HepG2 (cell line): ENCODE measurements around the gene CDR2L. TPM values are rescaled to one million over a fixed set of nuclear protein-coding genes. Genes with fewer than 3 reads are reported as not detected.

Experiments used
- EP300 ChIP-seq, 3 experiments: sonication (generic) in 1 of 3; formaldehyde crosslinking in 1 of 3; IDR thresholded peaks; 2 replicates each; pipeline versions ENCODE4 v1.5.1 to v1.6.1; 2011 to 2020; ENCODE audit warnings: low read depth in 2 of 3, low read length in 2 of 3, borderline replicate concordance in 1 of 3, improper control_type of control experiment in 1 of 3, mild to moderate bottlenecking in 1 of 3, missing genetic modification reagents in 1 of 3, moderate library complexity in 1 of 3
- GATAD2A ChIP-seq: IDR thresholded peaks from 2 replicates; pipeline ENCODE4 v1.6.1; 2016
- REL ChIP-seq: sonication (generic); formaldehyde crosslinking; conservative IDR thresholded peaks from 2 replicates; pipeline ENCODE4 v1.8.0; 2022; ENCODE audit warnings: mild to moderate bottlenecking, missing genetic modification reagents, moderate library complexity
- RFXAP ChIP-seq: sonication (generic); formaldehyde crosslinking; IDR thresholded peaks from 2 replicates; pipeline ENCODE4 v1.4.0; 2020; ENCODE audit warnings: missing genetic modification reagents, borderline replicate concordance
- SP2 ChIP-seq: sonication (generic); formaldehyde crosslinking; IDR thresholded peaks from 2 replicates; pipeline ENCODE4 v1.5.1; 2020; ENCODE audit warnings: mild to moderate bottlenecking, missing genetic modification reagents
- ZBTB7A ChIP-seq: sonication (generic); formaldehyde crosslinking; IDR thresholded peaks from 2 replicates; pipeline ENCODE4 v1.8.0; 2022; ENCODE audit warnings: mild to moderate bottlenecking, missing genetic modification reagents
- ZNF292 ChIP-seq: sonication (generic); formaldehyde crosslinking; IDR thresholded peaks from 2 replicates; pipeline ENCODE4 v1.8.1; 2022; ENCODE audit warnings: mild to moderate bottlenecking, low read depth, missing genetic modification reagents, borderline replicate concordance
- ZNF660 ChIP-seq: sonication (generic); formaldehyde crosslinking; IDR thresholded peaks from 2 replicates; pipeline ENCODE4 v1.5.1; 2020; ENCODE audit warnings: mild to moderate bottlenecking, low read depth, missing genetic modification reagents, borderline replicate concordance
- polyA plus RNA-seq, 8 experiments: library from polyadenylated mRNA; depleted of rRNA in 3 of 8; stranded (reverse) in 7 of 8; unstranded in 1 of 8; fragments of >200 nt; fragmentation: Illumina TruSeq in 4 of 8; extraction: Trizol in 4 of 8; gene quantifications; 2 replicates each; pipeline versions ENCODE4 v1.2.1 to v1.2.3, GENCODE V29; 2011 to 2016; ENCODE audit warnings: low read depth in 4 of 8, missing spikeins in 1 of 8, mixed read lengths in 1 of 8; ENCODE audit not compliant: insufficient read depth in 1 of 8
- total RNA-seq, 5 experiments: library from RNA; depleted of rRNA; stranded (reverse); fragments of >200 nt; fragmentation: Illumina TruSeq; extraction: Trizol; gene quantifications; 2 replicates each; pipeline ENCODE4 v1.2.3, GENCODE V29; 2016; ENCODE audit warnings: low read depth in 1 of 5
- TF ChIP-seq, protein P1 (sequence below): sonication (generic); formaldehyde crosslinking; IDR thresholded peaks from 2 replicates; pipeline ENCODE4 v1.5.0; 2020; ENCODE audit warnings: mild to moderate bottlenecking, missing genetic modification reagents
- TF ChIP-seq, protein P2 (sequence below): fragments of 450-650 bp; IDR thresholded peaks from 2 replicates; pipeline ENCODE4 v1.6.1; 2016
- TF ChIP-seq, protein P3 (sequence below): sonication (generic); formaldehyde crosslinking; IDR thresholded peaks from 2 replicates; pipeline ENCODE4 v1.9.0; 2021; ENCODE audit warnings: mild to moderate bottlenecking, missing genetic modification reagents
- TF ChIP-seq, protein P4 (sequence below): sonication (generic); formaldehyde crosslinking; IDR thresholded peaks from 2 replicates; pipeline ENCODE4 v1.8.1; 2022; ENCODE audit warnings: low read depth, mild to moderate bottlenecking, missing genetic modification reagents
- TF ChIP-seq, protein P5 (sequence below): sonication (generic); formaldehyde crosslinking; IDR thresholded peaks from 2 replicates; pipeline ENCODE4 v1.4.0; 2020; ENCODE audit warnings: mild to moderate bottlenecking, missing genetic modification reagents

Gene CDR2L
- total and polyA plus RNA-seq, 2 of the 13 experiments (the other 11 are each of a cell fraction or from before 2014, with no cell fraction given): 1.9 to 2.1 TPM

DNA sequence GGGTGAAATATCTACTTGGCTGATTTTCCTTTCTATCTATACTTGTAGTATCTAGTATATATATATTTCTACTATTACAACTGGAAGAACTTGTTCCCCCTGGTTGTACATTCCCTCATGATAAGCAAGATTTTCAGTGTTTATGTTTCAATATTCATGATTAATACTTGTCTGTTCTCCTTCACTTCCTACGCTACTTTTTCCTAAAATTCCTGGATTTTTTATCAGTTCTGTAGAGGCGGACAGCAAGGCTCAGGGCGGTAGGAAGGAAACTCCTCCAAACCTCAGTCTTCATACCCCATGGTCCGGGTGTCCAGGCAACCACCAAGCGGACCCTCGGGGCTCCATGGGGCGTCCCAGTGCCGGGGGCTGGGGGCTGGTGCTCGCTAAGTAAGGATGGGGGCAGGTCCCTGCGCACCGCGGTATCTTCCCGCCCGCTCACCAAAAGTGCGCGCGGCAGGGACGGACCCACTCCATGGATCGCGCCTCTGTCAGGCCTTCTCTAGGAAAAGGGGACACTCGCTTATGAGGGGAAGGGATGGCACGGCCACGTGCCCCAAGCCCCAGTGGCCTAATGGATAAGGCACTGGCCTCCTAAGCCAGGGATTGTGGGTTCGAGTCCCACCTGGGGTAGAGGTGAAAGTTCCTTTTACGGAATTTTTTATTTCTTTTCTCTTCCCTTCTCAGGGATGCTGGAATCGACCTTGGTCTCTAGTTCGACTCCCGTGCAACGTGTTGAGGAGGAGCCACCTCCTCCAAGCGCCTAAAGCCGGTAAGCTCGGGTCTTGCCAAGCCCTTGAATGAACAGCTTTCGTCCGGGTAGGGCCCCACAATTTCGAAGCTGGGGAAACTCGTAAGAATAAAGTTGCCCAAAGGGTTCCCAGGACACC is 46.2 kb downstream of the CDR2L start (continued):
- TF ChIP-seq ZNF660 (CRISPR knock-in tag) (no peak), EP300 (IDR thresholded peaks at IDR 0.05; ENCODE audit: low read depth in 2 of 2, low read length in 2 of 2) (no peak), EP300 (CRISPR knock-in tag; IDR thresholded peaks at IDR 0.05; ENCODE audit: borderline replicate concordance) (peak; percentile 36; the same call in 1 of the 2 replicates), RFXAP (CRISPR knock-in tag) (no peak; the same call in 1 of the 2 replicates), ZBTB7A (CRISPR knock-in tag) (peak; percentile 75; the same call in 1 of the 2 replicates), ZNF292 (CRISPR knock-in tag) (no peak; the same call in 1 of the 2 replicates), GATAD2A (peak; percentile 86), SP2 (no peak), REL (CRISPR knock-in tag) (no peak)
- TF ChIP-seq, protein P1, sequence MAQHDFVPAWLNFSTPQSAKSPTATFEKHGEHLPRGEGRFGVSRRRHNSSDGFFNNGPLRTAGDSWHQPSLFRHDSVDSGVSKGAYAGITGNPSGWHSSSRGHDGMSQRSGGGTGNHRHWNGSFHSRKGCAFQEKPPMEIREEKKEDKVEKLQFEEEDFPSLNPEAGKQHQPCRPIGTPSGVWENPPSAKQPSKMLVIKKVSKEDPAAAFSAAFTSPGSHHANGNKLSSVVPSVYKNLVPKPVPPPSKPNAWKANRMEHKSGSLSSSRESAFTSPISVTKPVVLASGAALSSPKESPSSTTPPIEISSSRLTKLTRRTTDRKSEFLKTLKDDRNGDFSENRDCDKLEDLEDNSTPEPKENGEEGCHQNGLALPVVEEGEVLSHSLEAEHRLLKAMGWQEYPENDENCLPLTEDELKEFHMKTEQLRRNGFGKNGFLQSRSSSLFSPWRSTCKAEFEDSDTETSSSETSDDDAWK (CRISPR knock-in tag): no peak
- TF ChIP-seq, protein P2, sequence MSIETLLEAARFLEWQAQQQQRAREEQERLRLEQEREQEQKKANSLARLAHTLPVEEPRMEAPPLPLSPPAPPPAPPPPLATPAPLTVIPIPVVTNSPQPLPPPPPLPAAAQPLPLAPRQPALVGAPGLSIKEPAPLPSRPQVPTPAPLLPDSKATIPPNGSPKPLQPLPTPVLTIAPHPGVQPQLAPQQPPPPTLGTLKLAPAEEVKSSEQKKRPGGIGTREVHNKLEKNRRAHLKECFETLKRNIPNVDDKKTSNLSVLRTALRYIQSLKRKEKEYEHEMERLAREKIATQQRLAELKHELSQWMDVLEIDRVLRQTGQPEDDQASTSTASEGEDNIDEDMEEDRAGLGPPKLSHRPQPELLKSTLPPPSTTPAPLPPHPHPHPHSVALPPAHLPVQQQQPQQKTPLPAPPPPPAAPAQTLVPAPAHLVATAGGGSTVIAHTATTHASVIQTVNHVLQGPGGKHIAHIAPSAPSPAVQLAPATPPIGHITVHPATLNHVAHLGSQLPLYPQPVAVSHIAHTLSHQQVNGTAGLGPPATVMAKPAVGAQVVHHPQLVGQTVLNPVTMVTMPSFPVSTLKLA: peak; percentile 81
- TF ChIP-seq, protein P3, sequence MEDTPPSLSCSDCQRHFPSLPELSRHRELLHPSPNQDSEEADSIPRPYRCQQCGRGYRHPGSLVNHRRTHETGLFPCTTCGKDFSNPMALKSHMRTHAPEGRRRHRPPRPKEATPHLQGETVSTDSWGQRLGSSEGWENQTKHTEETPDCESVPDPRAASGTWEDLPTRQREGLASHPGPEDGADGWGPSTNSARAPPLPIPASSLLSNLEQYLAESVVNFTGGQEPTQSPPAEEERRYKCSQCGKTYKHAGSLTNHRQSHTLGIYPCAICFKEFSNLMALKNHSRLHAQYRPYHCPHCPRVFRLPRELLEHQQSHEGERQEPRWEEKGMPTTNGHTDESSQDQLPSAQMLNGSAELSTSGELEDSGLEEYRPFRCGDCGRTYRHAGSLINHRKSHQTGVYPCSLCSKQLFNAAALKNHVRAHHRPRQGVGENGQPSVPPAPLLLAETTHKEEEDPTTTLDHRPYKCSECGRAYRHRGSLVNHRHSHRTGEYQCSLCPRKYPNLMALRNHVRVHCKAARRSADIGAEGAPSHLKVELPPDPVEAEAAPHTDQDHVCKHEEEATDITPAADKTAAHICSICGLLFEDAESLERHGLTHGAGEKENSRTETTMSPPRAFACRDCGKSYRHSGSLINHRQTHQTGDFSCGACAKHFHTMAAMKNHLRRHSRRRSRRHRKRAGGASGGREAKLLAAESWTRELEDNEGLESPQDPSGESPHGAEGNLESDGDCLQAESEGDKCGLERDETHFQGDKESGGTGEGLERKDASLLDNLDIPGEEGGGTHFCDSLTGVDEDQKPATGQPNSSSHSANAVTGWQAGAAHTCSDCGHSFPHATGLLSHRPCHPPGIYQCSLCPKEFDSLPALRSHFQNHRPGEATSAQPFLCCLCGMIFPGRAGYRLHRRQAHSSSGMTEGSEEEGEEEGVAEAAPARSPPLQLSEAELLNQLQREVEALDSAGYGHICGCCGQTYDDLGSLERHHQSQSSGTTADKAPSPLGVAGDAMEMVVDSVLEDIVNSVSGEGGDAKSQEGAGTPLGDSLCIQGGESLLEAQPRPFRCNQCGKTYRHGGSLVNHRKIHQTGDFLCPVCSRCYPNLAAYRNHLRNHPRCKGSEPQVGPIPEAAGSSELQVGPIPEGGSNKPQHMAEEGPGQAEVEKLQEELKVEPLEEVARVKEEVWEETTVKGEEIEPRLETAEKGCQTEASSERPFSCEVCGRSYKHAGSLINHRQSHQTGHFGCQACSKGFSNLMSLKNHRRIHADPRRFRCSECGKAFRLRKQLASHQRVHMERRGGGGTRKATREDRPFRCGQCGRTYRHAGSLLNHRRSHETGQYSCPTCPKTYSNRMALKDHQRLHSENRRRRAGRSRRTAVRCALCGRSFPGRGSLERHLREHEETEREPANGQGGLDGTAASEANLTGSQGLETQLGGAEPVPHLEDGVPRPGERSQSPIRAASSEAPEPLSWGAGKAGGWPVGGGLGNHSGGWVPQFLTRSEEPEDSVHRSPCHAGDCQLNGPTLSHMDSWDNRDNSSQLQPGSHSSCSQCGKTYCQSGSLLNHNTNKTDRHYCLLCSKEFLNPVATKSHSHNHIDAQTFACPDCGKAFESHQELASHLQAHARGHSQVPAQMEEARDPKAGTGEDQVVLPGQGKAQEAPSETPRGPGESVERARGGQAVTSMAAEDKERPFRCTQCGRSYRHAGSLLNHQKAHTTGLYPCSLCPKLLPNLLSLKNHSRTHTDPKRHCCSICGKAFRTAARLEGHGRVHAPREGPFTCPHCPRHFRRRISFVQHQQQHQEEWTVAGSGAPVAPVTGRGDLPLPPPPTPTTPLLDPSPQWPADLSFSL (CRISPR knock-in tag): no peak
- TF ChIP-seq, protein P4, sequence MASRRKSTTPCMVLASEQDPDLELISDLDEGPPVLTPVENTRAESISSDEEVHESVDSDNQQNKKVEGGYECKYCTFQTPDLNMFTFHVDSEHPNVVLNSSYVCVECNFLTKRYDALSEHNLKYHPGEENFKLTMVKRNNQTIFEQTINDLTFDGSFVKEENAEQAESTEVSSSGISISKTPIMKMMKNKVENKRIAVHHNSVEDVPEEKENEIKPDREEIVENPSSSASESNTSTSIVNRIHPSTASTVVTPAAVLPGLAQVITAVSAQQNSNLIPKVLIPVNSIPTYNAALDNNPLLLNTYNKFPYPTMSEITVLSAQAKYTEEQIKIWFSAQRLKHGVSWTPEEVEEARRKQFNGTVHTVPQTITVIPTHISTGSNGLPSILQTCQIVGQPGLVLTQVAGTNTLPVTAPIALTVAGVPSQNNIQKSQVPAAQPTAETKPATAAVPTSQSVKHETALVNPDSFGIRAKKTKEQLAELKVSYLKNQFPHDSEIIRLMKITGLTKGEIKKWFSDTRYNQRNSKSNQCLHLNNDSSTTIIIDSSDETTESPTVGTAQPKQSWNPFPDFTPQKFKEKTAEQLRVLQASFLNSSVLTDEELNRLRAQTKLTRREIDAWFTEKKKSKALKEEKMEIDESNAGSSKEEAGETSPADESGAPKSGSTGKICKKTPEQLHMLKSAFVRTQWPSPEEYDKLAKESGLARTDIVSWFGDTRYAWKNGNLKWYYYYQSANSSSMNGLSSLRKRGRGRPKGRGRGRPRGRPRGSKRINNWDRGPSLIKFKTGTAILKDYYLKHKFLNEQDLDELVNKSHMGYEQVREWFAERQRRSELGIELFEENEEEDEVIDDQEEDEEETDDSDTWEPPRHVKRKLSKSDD (CRISPR knock-in tag): peak; percentile 71; the same call in 1 of the 2 replicates
- TF ChIP-seq, protein P5, sequence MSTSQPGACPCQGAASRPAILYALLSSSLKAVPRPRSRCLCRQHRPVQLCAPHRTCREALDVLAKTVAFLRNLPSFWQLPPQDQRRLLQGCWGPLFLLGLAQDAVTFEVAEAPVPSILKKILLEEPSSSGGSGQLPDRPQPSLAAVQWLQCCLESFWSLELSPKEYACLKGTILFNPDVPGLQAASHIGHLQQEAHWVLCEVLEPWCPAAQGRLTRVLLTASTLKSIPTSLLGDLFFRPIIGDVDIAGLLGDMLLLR (CRISPR knock-in tag): 0 out of 2 replicates have a peak, but pooled peaks have one; percentile 46
